Panc1 (cell line): ENCODE results near the gene TSC22D4. TPM values are rescaled to one million over a fixed set of nuclear protein-coding genes. Genes with fewer than 3 reads are reported as not detected.

Experiments
- ATAC-seq: fragments of 200-7000 bp; cut with Tn5 transposase; 2 replicates; pipeline ENCODE4 v1.9.1; 2020; ENCODE audit warnings: mild to moderate bottlenecking, moderate library complexity
- BruUV-seq: library from RNA; stranded (reverse); fragments of 400-500 nt; replicated peaks from 2 replicates; lab custom pipeline; 2021; lab: Mats Ljungman, UMichigan
- CTCF ChIA-PET: fragments of 300-600 bp; sonication (Branson Sonifier 250); formaldehyde crosslinking; loops from one replicate; lab custom pipeline; 2022; ENCODE audit warnings: antibody characterized with exemption; lab: Charles Lee
- POLR2A ChIA-PET: fragments of 300-600 bp; sonication (Branson Sonifier 250); formaldehyde crosslinking; loops from one replicate; lab custom pipeline; 2022; ENCODE audit warnings: antibody characterized with exemption; lab: Charles Lee
- DNase-seq: peaks from one replicate; pipeline ENCODE4 v3.0.0-alpha.2; 2010; ENCODE audit warnings: low read depth, low spot score
- H3K27ac ChIP-seq: 2 replicates; pipeline ENCODE4 v1.5.1; 2011; ENCODE audit warnings: mild to moderate bottlenecking, low read length, inconsistent platforms
- H3K27me3 ChIP-seq: fragments of 200-500 bp; sonication (Bioruptor generic); 2 replicates; pipeline ENCODE4 v1.6.0; 2014; ENCODE audit warnings: low read length, inconsistent platforms; ENCODE audit not compliant: control insufficient read depth, insufficient read depth
- H3K36me3 ChIP-seq: fragments of 200-500 bp; sonication (Bioruptor generic); 2 replicates; pipeline ENCODE4 v1.5.1; 2014; ENCODE audit warnings: inconsistent platforms, mild to moderate bottlenecking, low read length, moderate library complexity; ENCODE audit not compliant: control insufficient read depth, insufficient read depth
- H3K4me1 ChIP-seq: 2 replicates; pipeline ENCODE4 v1.5.1; 2011; ENCODE audit warnings: inconsistent platforms, mild to moderate bottlenecking, low read length, moderate library complexity; ENCODE audit not compliant: control insufficient read depth, insufficient read depth
- H3K4me3 ChIP-seq, 2 experiments: 2 replicates each; pipeline ENCODE4 v1.5.1; 2011 to 2012; ENCODE audit warnings: low read depth in 2 of 2, low read length in 2 of 2, mild to moderate bottlenecking in 2 of 2, inconsistent platforms in 1 of 2, moderate library complexity in 1 of 2
- H3K9me3 ChIP-seq: fragments of 200-500 bp; sonication (Bioruptor generic); 2 replicates; pipeline ENCODE4 v1.5.1; 2014; ENCODE audit warnings: low read depth, mild to moderate bottlenecking, inconsistent platforms, low read length, moderate library complexity; ENCODE audit not compliant: control insufficient read depth, insufficient read depth
- POLR2AphosphoS5 ChIP-seq: IDR thresholded peaks from 2 replicates; pipeline ENCODE4 v1.6.1; 2012; ENCODE audit warnings: mild to moderate bottlenecking, low read depth, low read length, moderate library complexity
- SIN3A ChIP-seq: IDR thresholded peaks from 2 replicates; pipeline ENCODE4 v1.6.1; 2012; ENCODE audit warnings: low read depth, mild to moderate bottlenecking, low read length, moderate library complexity, borderline replicate concordance; ENCODE audit not compliant: insufficient read depth
- TCF7L2 ChIP-seq: IDR thresholded peaks from 2 replicates; pipeline ENCODE4 v1.6.1; 2011; ENCODE audit warnings: mild to moderate bottlenecking, low read depth, low read length, inconsistent platforms
- in situ Hi-C: cut with HindIII; loops from 2 replicates; pipeline ENCODE4 v1.10.0; 2016; ENCODE audit warnings: low sequenced_read_pairs, low pct_unique_long_range_greater_than_20kb
- intact Hi-C: fragments of 100-400 bp; cut with micrococcal nuclease; formaldehyde crosslinking; loops from one replicate; pipeline ENCODE4 v1.10.0; 2022; ENCODE audit not compliant: unreplicated experiment
- total RNA-seq: library from RNA; stranded (reverse); gene quantifications from one replicate; pipeline ENCODE4 v1.2.1, GENCODE V29; 2021; ENCODE audit not compliant: unreplicated experiment
- TF ChIP-seq, protein P1 (sequence below), 2 experiments: IDR thresholded peaks; 2 replicates each; pipeline ENCODE4 v1.6.1; 2011 to 2012; ENCODE audit warnings: low read depth in 2 of 2, control low read depth in 1 of 2, low read length in 1 of 2, mild to moderate bottlenecking in 1 of 2, moderate library complexity in 1 of 2; ENCODE audit not compliant: insufficient read depth in 1 of 2
- TF ChIP-seq, protein P2 (sequence below): fragments of 450-650 bp; IDR thresholded peaks from 2 replicates; pipeline ENCODE4 v1.5.1; 2017; ENCODE audit warnings: mild to moderate bottlenecking

The TSC22D4 gene
- total RNA-seq, 1 experiment from 2014 or later: 82.6 TPM

DNA sequence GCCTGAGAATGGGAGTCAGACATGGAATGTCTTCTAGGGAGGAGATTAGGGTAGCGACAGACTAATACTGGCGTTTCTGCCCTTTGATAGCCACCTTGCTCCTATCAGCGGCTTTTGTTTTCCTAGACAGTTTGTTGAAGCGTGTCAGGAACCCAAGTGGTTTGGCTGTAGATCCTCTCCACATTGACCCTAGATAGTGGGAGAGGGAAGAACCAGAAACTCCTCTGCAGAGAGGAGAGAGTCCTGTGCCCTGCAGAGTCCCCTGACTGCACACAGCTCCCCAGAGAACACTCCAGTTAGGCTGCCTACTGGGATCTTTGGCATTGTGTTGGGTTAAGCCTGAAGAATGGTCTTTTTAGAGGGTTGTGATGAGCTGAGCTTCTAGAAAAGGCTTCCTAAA lies 47.0 kb downstream of the TSC22D4 start:
- Histone ChIP-seq H3K4me3 (peak overlapping the region; percentile 66 to 92), H3K4me1 (peaks cover 45% of the 10 kb centered on the region), H3K9me3 (no peaks in the 10 kb centered on the region), H3K27ac (peak overlapping the region; percentile 98), H3K36me3 (no peaks in the 10 kb centered on the region; the same call in 1 of the 2 replicates), H3K27me3 (no peaks in the 10 kb centered on the region)
- TF ChIP-seq, protein P1, sequence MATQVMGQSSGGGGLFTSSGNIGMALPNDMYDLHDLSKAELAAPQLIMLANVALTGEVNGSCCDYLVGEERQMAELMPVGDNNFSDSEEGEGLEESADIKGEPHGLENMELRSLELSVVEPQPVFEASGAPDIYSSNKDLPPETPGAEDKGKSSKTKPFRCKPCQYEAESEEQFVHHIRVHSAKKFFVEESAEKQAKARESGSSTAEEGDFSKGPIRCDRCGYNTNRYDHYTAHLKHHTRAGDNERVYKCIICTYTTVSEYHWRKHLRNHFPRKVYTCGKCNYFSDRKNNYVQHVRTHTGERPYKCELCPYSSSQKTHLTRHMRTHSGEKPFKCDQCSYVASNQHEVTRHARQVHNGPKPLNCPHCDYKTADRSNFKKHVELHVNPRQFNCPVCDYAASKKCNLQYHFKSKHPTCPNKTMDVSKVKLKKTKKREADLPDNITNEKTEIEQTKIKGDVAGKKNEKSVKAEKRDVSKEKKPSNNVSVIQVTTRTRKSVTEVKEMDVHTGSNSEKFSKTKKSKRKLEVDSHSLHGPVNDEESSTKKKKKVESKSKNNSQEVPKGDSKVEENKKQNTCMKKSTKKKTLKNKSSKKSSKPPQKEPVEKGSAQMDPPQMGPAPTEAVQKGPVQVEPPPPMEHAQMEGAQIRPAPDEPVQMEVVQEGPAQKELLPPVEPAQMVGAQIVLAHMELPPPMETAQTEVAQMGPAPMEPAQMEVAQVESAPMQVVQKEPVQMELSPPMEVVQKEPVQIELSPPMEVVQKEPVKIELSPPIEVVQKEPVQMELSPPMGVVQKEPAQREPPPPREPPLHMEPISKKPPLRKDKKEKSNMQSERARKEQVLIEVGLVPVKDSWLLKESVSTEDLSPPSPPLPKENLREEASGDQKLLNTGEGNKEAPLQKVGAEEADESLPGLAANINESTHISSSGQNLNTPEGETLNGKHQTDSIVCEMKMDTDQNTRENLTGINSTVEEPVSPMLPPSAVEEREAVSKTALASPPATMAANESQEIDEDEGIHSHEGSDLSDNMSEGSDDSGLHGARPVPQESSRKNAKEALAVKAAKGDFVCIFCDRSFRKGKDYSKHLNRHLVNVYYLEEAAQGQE (IDR thresholded peaks at IDR 0.05; ENCODE audit: insufficient read depth in 1 of 2, low read depth in 2 of 2, low read length in 1 of 2): no peak
- no peak for TF ChIP-seq POLR2AphosphoS5
- TF ChIP-seq TCF7L2: no peak
- TF ChIP-seq SIN3A: no peak
- TF ChIP-seq, protein P2, sequence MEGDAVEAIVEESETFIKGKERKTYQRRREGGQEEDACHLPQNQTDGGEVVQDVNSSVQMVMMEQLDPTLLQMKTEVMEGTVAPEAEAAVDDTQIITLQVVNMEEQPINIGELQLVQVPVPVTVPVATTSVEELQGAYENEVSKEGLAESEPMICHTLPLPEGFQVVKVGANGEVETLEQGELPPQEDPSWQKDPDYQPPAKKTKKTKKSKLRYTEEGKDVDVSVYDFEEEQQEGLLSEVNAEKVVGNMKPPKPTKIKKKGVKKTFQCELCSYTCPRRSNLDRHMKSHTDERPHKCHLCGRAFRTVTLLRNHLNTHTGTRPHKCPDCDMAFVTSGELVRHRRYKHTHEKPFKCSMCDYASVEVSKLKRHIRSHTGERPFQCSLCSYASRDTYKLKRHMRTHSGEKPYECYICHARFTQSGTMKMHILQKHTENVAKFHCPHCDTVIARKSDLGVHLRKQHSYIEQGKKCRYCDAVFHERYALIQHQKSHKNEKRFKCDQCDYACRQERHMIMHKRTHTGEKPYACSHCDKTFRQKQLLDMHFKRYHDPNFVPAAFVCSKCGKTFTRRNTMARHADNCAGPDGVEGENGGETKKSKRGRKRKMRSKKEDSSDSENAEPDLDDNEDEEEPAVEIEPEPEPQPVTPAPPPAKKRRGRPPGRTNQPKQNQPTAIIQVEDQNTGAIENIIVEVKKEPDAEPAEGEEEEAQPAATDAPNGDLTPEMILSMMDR: no peak
- in situ Hi-C loops: no loop called here
- CTCF ChIA-PET: no interaction called here
- intact Hi-C loops: no loop called here
- ATAC-seq (no peak), DNase-seq (no peak)
- BruUV-seq: no TSS peak
- POLR2A ChIA-PET: no interaction called here

DNA sequence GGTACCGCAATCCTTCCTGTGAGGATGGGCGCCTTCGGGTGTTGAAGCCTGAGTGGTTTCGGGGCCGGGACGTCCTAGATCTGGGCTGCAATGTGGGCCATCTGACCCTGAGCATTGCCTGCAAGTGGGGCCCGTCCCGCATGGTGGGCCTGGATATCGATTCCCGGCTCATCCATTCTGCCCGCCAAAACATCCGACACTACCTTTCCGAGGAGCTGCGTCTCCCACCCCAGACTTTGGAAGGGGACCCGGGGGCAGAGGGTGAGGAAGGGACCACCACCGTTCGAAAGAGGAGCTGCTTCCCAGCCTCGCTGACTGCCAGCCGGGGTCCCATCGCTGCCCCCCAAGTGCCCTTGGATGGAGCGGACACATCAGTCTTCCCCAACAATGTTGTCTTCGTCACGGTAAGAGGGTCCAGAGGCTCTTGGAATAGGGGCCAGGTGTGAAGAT lies 47.7 kb downstream of the TSC22D4 start:
- Histone ChIP-seq H3K4me1 (peaks cover 44% of the 10 kb centered on the region), H3K4me3 (peak overlapping the region; percentile 66 to 92), H3K9me3 (no peaks in the 10 kb centered on the region), H3K27ac (peak overlapping the region; percentile 98), H3K36me3 (no peaks in the 10 kb centered on the region; the same call in 1 of the 2 replicates), H3K27me3 (no peaks in the 10 kb centered on the region)
- ATAC-seq (no peak), DNase-seq (no peak)
- TF ChIP-seq SIN3A (no peak), TCF7L2 (no peak), POLR2AphosphoS5 (no peak; the same call in 1 of the 2 replicates)
- TF ChIP-seq, protein P2: no peak
- TF ChIP-seq, protein P1 (IDR thresholded peaks at IDR 0.05; ENCODE audit: insufficient read depth in 1 of 2, low read depth in 2 of 2, low read length in 1 of 2): no peak
- POLR2A ChIA-PET: no interaction called here
- intact Hi-C loops (no loop called here), in situ Hi-C loops (no loop called here)
- CTCF ChIA-PET: no interaction called here
- no TSS peak for BruUV-seq
